ENCODE data around the gene SPATA22.

DNA sequence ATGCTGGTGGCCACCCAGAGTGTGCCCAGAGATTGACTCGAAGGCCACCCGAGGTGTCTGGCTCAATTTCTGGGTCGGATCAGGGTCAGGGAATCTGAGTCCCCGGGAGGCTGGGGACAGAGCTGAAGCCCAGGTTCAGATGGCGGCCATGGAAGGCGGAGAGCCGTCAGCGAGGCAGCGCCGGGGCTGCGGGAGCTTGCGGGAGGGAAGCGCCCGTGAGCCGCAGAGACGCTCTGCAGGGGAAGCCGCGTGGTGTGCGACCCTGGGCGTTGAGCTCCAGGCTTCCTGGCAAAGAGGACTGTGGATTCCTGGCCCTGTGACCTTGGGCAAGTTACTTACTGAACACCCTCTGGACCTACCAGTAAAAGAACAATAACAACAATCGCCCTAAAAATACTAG lies 518 bp upstream of the SPATA22 start:
- TF ChIP-seq, protein P1, sequence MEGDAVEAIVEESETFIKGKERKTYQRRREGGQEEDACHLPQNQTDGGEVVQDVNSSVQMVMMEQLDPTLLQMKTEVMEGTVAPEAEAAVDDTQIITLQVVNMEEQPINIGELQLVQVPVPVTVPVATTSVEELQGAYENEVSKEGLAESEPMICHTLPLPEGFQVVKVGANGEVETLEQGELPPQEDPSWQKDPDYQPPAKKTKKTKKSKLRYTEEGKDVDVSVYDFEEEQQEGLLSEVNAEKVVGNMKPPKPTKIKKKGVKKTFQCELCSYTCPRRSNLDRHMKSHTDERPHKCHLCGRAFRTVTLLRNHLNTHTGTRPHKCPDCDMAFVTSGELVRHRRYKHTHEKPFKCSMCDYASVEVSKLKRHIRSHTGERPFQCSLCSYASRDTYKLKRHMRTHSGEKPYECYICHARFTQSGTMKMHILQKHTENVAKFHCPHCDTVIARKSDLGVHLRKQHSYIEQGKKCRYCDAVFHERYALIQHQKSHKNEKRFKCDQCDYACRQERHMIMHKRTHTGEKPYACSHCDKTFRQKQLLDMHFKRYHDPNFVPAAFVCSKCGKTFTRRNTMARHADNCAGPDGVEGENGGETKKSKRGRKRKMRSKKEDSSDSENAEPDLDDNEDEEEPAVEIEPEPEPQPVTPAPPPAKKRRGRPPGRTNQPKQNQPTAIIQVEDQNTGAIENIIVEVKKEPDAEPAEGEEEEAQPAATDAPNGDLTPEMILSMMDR (optimal IDR thresholded peaks at IDR 0.05 in 1 of 3, IDR thresholded peaks at IDR 0.05 in 1 of 3, conservative IDR thresholded peaks at IDR 0.05 in 1 of 3; ENCODE audit: extremely low read depth in 1 of 3, insufficient read depth in 2 of 3, low read length in 3 of 3): no peak
- no peak for TF ChIP-seq EZH2 (IDR thresholded peaks at IDR 0.05; ENCODE audit: low read length)

All from keratinocyte (primary cell).